ENCODE results near the gene PPIG.
"Not testable (repeated sequence)": the region's sequence is repeated elsewhere in the genome, so short reads cannot be mapped to it uniquely, and the experiment has no call there.

PPIG gene

DNA sequence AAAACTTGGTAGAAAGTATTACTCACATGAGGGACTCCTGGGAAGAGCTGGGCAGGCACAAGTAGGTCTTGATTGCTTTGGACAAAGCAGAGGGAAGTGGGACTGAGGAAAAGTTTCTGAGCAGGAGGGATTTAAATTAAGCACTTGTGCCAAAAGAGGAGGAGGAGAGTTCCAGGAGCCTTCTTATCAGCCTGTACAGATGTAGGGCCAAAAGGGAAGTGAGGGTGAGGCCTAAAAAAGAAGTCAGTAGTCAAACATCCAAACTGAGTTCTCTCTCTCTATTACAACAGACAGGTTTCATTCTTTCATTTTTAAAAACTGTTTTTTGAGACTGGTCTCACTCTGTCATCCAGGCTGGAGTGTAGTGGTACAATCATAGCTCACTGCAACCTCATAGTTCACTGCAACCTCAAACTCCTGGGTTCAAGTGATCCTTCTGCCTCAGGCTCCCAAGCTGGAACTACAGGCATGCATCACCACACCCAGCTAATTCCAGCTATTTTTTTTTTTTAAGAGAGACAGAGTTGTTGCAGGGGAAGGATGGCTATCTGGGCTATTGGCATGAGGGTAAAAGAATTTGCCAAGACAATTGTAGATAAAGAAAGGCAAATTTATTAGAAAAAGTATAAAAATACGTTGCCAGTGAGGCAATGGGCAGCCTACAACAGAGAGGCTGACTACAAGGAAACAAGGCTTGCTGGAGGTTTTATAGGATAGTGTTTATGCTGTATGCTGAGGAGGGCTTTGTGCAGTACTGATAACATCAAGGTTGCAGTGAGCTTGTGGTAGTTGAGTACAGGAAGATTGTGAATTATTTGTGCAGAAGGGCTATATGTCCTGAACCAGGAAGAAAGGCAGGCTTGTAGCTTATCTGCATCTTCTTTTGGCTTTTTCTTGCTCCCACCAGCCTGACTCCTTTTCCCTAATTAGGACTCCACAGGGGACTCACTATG lies 81.1 kb downstream of the PPIG start:
- no peak for DNase-seq (ENCODE audit: low spot score)

DNA sequence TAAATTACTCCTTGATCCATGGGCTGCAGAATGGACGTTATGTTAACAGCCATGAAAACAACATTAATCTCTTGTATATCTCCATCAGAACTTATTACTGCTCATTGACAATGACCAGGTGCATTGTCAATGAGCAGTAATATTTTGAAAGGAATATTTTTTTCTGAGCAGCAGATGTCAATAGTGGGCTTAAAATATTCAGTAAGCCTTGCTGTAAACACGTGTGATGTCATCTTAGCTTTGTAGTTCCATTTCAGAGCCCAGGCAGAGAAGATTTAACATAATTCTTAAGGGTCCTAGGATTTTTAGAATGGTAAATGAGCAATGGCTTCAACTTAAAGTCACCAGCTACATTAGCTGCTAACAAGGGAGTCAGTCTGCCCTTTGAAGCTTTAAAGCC lies 83.4 kb downstream of the PPIG start:
- DNase-seq (ENCODE audit: low spot score): no peak

DNA sequence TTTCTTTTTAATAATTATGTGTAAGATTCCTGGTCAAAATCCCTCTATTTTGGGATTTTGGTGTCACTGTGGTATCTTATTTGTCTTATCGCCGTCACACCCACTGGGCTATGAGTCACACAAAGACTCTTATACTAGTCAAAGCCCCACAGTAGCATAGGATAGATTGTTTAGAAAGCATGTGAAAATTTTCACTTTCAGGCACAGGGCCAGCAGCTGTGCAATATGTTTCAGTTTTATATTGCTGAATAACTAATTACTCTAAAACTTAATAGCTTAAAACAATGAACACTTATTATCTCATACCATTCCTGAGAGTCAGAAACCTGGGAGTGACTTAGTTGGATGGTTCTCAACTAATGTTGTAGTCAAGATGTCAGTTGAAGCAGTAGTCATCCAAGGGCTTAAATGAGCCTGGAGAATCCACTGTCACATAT lies 86.1 kb downstream of the PPIG start:
- DNase-seq (ENCODE audit: low spot score): no peak

DNA sequence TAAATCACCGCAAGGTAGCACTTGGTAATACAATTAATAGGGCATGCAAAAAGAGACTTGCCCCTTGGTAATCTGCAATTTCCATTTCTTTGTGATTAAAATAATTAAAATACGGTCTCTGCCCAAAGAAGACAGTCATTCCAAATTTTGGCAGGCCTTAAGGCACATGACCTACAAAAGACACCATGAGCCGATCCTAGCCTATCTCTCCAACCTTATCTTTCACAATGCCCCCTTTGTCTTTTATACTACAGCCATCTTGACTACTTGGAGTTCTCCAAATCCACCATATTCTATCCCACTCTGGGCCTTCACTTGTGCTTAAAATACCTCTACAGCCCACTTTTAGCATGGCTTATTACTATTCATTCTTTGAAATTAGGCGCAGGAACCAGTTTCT lies 86.8 kb downstream of the PPIG start:
- no peak for DNase-seq (ENCODE audit: low spot score)

DNA sequence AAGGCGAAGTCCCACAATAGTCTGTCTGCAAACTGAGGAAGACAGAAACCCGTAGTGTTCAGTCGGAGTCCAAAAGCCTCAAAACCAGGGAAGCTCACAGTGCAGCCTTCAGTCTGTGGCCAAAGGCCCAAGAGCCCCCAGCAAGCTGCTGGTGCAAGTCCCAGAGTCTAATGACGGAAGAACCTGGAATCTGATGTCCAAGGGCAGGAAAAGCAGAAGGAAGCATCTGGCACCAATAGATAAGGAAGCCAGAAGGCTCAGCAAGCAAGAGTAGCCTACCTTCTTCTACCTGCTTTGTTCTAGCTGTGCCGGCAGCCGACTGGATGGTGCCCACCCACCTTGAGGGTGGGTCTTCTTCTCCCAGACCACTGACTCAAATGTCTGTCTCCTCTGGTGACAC lies 88.3 kb downstream of the PPIG start:
- DNase-seq (ENCODE audit: low spot score): no peak

DNA sequence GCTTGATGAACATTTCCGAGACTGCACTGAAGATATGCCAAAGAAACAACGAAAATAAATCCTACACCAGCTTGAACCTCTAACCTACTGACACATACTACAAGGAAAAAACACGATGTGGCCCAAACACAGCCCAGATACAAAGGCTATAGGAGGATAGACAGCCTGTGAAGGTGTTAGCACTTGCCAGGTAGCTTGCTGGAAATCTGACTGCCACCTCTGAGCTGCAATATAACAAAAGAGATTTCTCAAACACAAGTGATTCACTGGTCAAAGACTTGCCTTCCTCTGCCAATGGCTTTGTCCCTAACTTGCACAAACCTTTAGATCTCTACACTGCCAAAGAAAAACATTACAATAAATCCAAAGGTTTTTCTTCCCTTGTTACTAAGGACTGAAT lies 89.0 kb downstream of the PPIG start:
- DNase-seq (ENCODE audit: low spot score): no peak

DNA sequence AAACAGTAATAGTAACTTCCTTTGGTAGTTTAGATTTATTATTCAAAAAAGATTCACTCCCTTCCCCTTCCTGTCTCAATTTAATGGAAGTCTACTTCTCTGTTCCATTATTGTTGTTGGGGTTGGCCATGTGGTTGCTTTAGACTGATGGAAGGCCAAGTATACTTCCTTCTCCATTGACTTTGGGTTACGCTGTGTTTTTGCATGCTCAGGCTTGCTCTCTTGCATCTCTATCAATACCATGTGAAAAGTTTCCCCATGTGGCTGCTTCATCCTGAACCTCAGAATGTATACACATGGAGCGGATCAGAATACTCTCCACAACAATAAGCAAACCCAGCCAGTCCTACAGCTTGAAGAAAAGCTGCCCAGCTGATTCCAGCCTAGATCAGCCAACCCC lies 89.8 kb downstream of the PPIG start:
- DNase-seq (ENCODE audit: low spot score): no peak

DNA sequence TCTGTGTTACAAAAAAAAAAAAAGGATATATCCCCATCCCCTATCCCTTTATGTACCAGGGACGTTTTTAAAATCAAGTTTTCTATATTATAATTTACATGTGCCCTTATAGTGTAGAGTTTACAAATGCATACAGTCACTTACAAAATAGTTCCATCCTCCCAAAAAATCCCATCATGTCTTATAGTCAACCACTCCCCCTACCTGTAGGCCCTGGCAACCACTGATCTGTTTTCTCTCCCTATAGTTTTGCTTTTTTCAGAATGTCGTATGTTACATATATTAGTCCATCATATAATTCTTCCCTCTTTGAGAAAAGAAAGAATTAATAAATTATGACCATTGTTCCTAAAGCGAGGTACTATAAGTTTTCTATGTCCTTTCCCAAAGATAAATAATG lies 92.2 kb downstream of the PPIG start:
- no peak for DNase-seq (ENCODE audit: low spot score)

DNA sequence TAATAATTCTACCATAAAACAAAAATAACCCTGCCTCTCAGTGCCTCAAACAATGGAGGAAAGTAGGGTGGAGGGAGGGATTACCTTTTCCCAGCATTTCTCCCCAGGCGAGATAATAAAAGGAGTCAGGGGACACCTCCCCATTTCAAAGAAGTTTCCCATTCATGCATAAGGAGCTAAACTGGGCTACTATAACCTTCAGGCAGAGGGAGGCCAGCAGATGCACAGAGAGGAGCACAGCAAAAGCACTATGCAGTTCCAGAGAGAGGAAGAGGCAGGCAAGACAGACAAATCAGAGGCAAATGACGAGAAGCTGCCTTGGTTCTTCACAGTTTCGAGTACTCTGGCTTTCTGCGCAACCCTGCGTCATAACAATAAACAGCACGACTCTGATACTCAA lies 92.7 kb downstream of the PPIG start:
- DNase-seq (ENCODE audit: low spot score): no peak

DNA sequence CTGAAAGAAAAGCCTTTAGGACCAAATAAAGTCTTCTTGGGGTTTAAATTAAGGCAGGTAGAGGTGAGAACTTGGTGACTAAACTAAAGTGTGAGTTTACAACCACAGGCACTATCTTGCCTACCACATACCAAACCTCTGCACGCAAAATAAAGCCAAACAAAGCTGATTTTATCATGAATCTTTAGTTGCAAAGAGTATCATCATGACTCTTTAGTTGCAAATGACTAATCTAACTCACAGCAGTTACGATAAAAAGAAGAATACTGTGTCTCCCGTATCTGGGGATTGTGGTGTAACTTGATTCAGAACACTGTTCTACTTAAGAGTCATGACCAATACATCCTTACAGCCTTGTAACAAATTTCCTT lies 98.9 kb downstream of the PPIG start:
- DNase-seq (ENCODE audit: low spot score): no peak

DNA sequence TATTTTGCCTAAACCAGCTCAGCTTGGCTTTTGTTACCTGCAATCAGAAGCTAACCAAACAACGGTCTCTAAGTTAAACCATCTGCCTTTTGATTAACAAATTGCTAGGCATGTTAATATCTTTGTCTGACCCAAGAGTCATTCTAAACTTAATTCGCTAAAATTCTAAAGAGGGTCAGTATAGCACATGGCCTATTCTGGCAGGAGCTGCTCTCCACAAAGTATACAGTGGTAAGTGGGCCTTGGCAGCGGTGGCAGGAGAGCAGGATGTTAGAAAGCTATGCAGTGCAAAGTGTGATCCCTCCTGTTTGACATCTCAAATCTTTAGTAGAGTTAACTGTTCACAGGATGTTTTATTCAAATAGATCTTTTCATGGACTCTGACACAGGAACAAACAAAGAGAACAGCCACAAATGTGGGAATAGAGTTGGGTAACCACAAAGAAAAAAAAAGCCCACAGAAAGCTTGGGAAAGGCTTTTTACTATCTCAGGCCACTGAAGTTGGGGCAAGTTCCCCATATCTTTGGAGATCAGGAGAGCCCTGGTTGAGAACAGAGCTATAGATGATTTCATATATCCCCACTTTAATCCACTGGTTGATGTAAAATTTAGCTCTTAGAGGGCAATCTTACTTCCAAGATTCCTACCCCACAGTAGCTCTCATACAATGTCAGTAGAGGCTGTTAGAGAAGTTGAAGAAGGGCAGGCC lies 99.4 kb downstream of the PPIG start:
- no peak for DNase-seq (ENCODE audit: low spot score)

DNA sequence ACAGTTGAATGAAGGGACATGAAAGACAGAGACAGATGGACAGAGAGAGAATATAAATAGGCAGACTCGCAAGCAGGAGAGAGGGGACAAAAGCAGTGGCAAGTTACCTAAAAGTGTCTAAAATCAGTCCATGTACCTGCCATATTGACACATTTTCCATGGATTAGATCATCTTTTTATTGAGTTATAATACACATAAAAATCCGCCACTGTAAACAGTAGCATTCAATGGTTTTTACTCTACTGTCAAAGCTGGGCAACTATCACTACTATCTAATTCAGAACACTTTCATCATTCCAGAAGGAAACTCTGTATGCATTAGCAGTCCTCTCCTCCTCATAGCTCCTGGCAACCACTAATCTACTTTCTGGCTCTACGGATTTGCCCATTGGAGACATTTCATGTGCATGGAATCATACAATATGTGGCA lies 100.0 kb downstream of the PPIG start:
- DNase-seq (ENCODE audit: low spot score): no peak

DNA sequence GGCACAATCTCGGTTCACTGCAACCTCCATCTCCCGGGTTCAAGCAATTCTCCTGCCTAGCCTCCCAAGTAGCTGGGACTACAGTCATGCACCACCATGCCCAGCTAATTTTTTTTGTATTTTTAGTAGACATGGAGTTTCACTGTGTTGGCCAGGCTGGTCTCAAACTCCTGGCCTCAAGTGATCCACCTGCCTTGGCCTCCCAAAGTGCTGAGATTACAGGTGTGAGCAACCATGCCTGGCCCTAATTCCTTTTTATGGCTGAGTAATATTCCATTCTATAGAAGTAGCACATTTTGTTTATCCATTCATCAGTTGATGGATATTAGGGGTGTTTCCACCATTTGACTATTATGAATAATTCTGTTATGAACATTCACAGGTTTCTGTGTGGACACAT lies 100.6 kb downstream of the PPIG start:
- DNase-seq (ENCODE audit: low spot score): not testable (repeated sequence)

DNA sequence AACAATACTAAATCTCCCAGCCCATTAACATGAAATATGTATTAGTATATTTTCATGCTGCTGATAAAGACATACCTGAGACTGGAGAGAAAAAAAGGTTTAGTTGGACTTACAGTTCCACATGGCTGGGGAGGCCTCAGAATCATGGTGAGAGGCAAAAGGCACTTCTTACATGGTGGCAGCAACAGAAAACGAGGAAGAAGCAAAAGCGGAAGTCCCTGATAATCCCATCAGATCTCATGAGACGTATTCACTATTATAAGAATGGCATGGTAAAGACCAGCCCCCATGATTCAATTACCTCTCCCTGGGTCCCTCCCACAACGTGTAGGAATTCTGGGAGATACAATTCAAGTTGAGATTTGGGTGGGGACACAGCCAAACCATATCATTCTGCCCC lies 102.7 kb downstream of the PPIG start:
- DNase-seq (ENCODE audit: low spot score): not testable (repeated sequence)

DNA sequence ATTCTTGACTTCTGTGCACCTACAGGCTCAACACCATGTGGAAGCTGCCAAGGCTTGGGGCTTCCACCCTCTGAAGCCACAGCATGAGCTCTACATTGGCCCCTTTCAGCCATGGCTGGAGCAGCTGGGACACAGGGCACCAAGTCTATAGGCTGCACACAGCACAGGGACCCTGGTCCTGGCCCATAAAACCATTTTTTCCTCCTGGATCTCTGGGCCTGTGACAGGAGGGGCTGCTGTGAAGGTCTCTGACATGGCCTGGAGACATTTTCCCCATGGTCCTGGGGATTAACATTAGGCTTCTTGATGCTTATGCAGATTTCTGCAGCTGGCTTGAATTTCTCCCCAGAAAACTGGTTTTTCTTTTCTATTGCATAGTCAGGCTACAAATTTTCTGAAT lies 103.8 kb downstream of the PPIG start:
- DNase-seq (ENCODE audit: low spot score): not testable (repeated sequence)

DNA sequence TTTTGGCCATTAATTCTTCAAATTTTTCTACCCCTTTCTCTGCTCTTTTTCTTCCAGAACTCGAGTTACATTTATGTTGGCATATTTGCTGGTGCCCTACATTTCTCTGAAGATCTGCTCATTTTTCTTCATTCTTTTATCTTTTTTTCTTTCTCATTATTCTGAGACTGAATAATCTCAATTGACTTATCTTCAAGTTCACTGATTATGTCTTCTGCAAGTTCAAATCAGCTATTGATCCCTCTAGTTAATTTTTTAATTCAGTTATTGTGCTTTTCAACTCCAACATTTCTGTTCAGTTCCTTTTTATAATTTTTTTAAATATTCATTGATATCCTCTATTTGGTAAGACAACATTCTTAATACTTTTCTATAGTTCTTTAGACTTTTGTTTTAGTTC lies 106.8 kb downstream of the PPIG start:
- no peak for DNase-seq (ENCODE audit: low spot score)
